Mucosa of rectum (tissue), 2 donors: Measurements from ENCODE around the gene ATPAF1.

Source experiments
- H3K27ac ChIP-seq, 2 donors: one replicate each; pipeline ENCODE4 v1.7.0; 2013; ENCODE audit warnings: inconsistent platforms in 2 of 2, low read depth in 2 of 2, low read length in 2 of 2
- H3K27me3 ChIP-seq, 2 donors: one replicate each; pipeline ENCODE4 v1.7.0; 2013; ENCODE audit warnings: low read length in 2 of 2; ENCODE audit not compliant: control insufficient read depth in 2 of 2, insufficient read depth in 2 of 2
- H3K36me3 ChIP-seq, 2 donors: one replicate each; pipeline ENCODE4 v1.7.0; 2013; ENCODE audit warnings: low read length in 2 of 2; ENCODE audit not compliant: control insufficient read depth in 2 of 2, insufficient read depth in 2 of 2
- H3K4me1 ChIP-seq, 2 donors: one replicate each; pipeline ENCODE4 v1.7.0; 2013; ENCODE audit warnings: low read length in 2 of 2, mild to moderate bottlenecking in 1 of 2; ENCODE audit not compliant: control insufficient read depth in 2 of 2, insufficient read depth in 2 of 2
- H3K4me3 ChIP-seq, 2 donors: one replicate each; pipeline ENCODE4 v1.7.0; 2013; ENCODE audit warnings: low read length in 2 of 2
- H3K9ac ChIP-seq, 2 donors: one replicate each; pipeline ENCODE4 v1.7.0; 2013; ENCODE audit warnings: low read length in 2 of 2, low read depth in 1 of 2, mild to moderate bottlenecking in 1 of 2
- H3K9me3 ChIP-seq, 2 donors: one replicate each; pipeline ENCODE4 v1.7.0; 2013; ENCODE audit warnings: low read length in 2 of 2; ENCODE audit not compliant: control insufficient read depth in 2 of 2
- donor health status: healthy.
- donor health status: Normal muscosa, but diverticular disease.

The ATPAF1 gene

DNA sequence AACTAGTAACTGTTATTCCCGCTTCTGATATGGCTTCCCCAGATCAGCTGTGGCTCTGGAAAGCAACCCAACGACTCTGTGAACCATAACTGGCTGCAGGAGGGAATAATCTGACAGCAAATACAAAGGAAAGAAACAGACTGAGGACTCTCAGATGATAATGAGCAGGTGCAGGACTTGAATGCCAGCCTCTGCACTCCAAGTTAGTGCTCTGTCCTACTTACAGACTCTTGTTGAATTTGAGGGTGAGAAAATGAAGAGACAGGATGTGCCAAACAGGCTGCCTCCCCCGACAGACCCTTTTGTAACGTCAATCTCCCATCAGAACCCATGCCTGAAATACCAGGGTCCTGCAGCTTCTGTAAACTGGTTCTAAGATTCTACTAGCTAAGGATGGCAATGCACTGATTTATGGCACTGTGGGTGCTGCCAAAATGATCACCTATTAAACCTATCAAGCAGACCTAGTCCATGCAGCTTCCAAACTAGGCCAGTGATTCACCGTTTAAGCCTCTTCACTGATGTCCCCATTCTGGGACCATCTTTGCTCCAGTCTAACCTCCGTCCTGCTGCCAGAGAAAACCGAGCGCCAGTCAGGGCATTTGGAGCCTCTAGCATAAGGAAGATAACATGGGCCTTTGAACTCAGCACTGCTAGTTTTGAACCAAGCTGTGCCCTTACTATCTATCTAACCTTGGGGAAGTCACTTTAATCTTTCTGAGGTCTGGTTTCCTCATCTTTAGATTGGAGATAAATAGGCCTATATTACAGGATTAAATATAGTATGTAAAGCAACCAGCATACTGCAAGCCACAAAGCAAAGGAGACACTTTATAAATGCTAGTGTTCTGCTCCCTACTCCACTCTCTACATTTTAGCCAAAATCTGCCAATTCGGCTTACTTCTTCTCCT lies 68.8 kb downstream of the ATPAF1 start:
- no peak overlapping the region for H3K27ac ChIP-seq
- peaks cover 7 to 15% of the 10 kb centered on the region in 2 donors for H3K4me1 ChIP-seq
- no peaks in the 10 kb centered on the region for H3K9me3 ChIP-seq
- no peak overlapping the region for H3K4me3 ChIP-seq
- H3K36me3 ChIP-seq, result peaks cover 0 to 4% of the 10 kb centered on the region in 2 donors
- no peaks in the 10 kb centered on the region for H3K27me3 ChIP-seq
- H3K9ac ChIP-seq, result no peak overlapping the region

DNA sequence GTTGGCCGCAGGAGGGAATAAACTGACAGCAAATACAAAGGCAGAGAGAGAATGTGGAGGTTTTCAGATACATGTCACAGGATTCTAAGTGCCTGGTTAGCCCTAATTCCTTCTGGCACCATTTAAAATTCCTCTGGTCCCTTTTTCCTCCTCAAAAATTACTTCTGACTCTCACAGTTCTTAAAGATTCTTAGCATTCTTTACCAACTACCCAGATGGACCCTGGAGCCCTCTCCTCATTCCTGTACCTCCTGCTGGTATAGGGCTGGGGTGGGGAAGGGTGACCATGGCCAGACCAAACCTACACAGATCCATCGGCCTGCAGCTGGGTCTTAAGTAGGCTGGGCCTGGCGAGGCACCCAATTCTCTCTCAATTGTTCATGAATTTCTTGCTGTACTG lies 71.3 kb downstream of the ATPAF1 start:
- Histone ChIP-seq H3K9ac (no peak overlapping the region), H3K9me3 (no peaks in the 10 kb centered on the region), H3K36me3 (peaks cover 17 to 18% of the 10 kb centered on the region in 2 donors), H3K27me3 (no peaks in the 10 kb centered on the region), H3K27ac (no peak overlapping the region), H3K4me1 (peaks cover 4 to 5% of the 10 kb centered on the region in 2 donors), H3K4me3 (no peak overlapping the region)

DNA sequence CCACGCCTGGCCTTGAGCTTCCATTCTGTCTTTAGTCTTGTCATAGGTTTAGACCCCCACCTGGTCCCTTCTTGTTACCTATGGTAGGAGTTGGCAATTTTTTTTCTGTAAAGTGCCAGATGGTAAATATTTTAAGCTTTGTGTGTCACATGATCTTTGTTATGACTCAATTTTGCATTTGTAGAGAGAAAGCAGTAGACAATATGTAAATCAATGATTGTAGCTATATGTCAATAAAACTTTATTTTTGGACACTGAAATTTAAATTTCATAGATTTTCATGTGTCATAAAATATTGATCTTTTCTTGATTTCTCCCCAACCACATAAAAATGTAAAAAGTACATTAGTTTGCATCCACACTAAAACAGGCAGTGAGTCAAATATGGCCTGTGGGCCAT lies 72.1 kb downstream of the ATPAF1 start:
- no peak overlapping the region for H3K4me3 ChIP-seq
- H3K4me1 ChIP-seq, result peaks cover 0 to 3% of the 10 kb centered on the region in 2 donors
- H3K9me3 ChIP-seq, result no peaks in the 10 kb centered on the region
- H3K27me3 ChIP-seq, result no peaks in the 10 kb centered on the region
- H3K36me3 ChIP-seq, result peaks cover 26% of the 10 kb centered on the region in 2 donors
- no peak overlapping the region for H3K9ac ChIP-seq
- peak overlapping the region in 1 of 2 donors; percentile 12 for H3K27ac ChIP-seq

DNA sequence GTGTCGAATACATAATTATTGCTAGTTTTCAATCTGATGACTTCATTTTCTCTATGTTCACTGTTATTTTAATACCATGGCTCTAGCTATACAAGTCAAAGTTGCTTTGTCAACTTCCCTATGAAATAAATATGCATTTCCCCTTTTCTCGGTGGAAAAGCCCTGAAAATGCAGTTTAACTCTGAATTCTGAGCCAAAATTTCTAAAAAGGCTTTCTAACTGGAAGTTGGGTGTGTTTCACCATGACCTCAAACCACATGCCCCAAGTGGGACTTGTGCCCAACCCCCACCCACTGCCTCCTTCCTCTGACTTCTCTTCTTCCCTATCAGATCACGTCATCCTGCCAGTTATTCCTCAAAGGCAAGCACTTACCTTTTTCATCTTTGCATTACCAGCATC lies 73.0 kb downstream of the ATPAF1 start:
- H3K4me3 ChIP-seq, result no peak overlapping the region
- H3K27ac ChIP-seq, result no peak overlapping the region
- H3K9me3 ChIP-seq, result no peaks in the 10 kb centered on the region
- H3K4me1 ChIP-seq, result peaks cover 0 to 3% of the 10 kb centered on the region in 2 donors
- H3K36me3 ChIP-seq, result peaks cover 34 to 35% of the 10 kb centered on the region in 2 donors
- H3K9ac ChIP-seq, result no peak overlapping the region
- no peaks in the 10 kb centered on the region for H3K27me3 ChIP-seq

DNA sequence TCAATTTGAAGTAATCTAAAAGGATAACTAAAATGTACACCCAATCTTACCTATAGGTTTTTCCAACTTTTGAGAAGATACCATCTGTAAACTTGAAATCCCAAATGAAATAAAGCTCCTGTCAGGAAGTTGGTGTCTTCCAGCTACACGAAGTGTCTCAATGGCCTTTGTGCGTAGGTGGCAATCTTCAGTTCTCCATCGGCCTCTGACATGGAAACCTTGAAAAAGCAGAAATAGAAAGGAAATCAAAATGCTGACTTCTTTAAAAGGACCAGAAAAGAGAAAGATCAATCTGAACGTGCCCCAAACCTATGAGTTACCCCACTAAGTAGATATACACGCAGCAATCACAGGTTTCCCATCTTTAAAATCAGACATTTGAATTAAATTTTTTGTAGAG lies 74.1 kb downstream of the ATPAF1 start:
- H3K4me3 ChIP-seq, result no peak overlapping the region
- no peaks in the 10 kb centered on the region for H3K4me1 ChIP-seq
- no peak overlapping the region for H3K9ac ChIP-seq
- peaks cover 44 to 45% of the 10 kb centered on the region in 2 donors for H3K36me3 ChIP-seq
- H3K27me3 ChIP-seq, result no peaks in the 10 kb centered on the region
- H3K9me3 ChIP-seq, result no peaks in the 10 kb centered on the region
- H3K27ac ChIP-seq, result peak overlapping the region in 1 of 2 donors; percentile 20

DNA sequence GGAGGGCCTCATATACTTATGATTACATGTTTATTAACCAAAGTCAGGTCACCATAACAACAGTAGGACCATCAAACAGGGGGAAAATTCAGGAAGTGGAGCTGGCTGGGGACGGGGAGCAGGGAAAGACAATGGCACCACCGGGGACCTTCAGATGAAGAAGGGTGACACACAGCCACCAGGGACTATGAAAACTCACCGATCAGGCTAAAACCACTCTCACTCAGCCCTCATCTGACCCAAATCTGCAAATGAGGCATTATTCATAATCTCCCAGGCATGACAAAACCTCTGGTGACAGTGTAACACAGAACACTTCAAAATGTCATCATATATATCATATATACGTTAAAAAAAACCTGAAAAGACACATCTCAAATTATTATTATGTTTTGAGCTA lies 75.3 kb downstream of the ATPAF1 start:
- H3K4me3 ChIP-seq, result no peak overlapping the region
- H3K4me1 ChIP-seq, result no peaks in the 10 kb centered on the region
- no peak overlapping the region for H3K27ac ChIP-seq
- no peak overlapping the region for H3K9ac ChIP-seq
- H3K36me3 ChIP-seq, result peaks cover 46 to 47% of the 10 kb centered on the region in 2 donors
- H3K27me3 ChIP-seq, result no peaks in the 10 kb centered on the region
- H3K9me3 ChIP-seq, result no peaks in the 10 kb centered on the region

DNA sequence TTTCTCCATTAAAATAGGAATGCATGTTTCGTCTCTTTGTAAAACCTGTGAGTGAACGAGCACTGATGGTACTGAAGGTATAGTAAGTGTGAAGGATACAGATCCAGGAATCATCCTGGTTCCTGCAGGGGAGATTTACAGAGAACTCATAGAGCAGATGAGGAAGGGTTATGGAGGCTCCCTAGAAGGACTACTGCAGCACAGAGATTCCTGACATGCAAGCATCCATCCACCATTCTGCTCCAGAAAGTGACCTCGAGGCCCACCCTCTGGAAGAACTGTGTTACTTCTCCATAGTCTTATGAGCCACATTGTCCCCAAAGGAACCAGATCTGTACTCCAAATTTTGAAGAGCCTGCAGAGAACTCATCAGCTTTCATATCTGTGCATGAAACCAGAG lies 78.6 kb downstream of the ATPAF1 start:
- no peak overlapping the region for H3K4me3 ChIP-seq
- H3K4me1 ChIP-seq, result no peaks in the 10 kb centered on the region
- peaks cover 61 to 63% of the 10 kb centered on the region in 2 donors for H3K36me3 ChIP-seq
- no peaks in the 10 kb centered on the region for H3K27me3 ChIP-seq
- H3K27ac ChIP-seq, result no peak overlapping the region
- H3K9me3 ChIP-seq, result no peaks in the 10 kb centered on the region
- H3K9ac ChIP-seq, result no peak overlapping the region

DNA sequence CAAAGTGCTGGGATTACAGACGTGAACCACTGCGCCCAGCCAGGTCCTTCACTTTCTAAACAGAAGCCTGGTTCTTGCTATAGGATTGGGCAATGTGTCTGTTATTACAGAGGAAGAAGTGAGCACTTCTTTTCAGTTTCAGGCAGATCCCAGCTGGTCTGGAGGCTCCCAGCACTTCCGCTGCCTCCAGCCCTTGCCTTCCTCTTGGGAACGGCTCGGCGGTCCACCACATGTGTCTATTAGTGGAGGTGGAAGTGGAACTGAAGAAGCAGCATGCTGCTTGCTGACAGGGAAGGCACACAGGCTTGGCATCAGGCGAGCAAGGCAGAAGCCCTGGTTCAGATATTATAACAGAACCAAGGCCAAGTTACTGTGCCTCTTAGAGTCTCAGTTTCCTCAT lies 81.1 kb downstream of the ATPAF1 start:
- no peaks in the 10 kb centered on the region for H3K9me3 ChIP-seq
- H3K27me3 ChIP-seq, result no peaks in the 10 kb centered on the region
- H3K4me1 ChIP-seq, result no peaks in the 10 kb centered on the region
- no peak overlapping the region for H3K27ac ChIP-seq
- H3K4me3 ChIP-seq, result no peak overlapping the region
- peaks cover 53 to 67% of the 10 kb centered on the region in 2 donors for H3K36me3 ChIP-seq
- H3K9ac ChIP-seq, result no peak overlapping the region

DNA sequence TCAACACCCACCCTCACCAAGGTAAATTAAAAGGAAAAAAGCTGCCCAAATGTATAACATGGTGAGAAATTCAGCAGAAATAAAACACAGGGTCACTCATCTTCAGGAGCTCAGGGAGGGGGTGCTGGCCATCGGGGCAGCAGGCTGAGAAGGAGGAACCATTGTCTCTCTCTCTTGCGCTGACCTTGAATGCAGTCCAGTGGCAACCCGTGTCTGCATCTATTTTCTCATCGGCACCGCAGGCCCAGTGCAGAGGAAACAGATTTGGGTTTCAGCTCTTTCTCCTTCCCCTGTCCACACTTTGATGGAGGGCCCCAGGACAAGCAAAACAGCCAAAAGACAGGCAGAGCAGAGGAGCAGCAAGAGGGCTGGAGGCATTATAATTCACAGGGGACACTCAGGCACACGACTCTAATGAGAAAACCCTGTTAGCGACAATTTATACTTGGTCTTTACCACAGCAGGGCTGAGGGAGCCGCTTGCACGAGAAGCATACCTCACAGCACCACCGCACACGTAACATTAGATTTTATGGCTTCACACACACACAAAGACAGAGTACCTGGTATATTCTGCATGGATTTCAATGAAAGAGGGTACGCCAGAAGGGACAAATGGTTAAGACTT lies 82.7 kb downstream of the ATPAF1 start:
- Histone ChIP-seq H3K9me3 (no peaks in the 10 kb centered on the region), H3K27me3 (no peaks in the 10 kb centered on the region), H3K9ac (no peak overlapping the region), H3K4me3 (no peak overlapping the region), H3K36me3 (peaks cover 44 to 59% of the 10 kb centered on the region in 2 donors), H3K4me1 (no peaks in the 10 kb centered on the region), H3K27ac (no peak overlapping the region)

DNA sequence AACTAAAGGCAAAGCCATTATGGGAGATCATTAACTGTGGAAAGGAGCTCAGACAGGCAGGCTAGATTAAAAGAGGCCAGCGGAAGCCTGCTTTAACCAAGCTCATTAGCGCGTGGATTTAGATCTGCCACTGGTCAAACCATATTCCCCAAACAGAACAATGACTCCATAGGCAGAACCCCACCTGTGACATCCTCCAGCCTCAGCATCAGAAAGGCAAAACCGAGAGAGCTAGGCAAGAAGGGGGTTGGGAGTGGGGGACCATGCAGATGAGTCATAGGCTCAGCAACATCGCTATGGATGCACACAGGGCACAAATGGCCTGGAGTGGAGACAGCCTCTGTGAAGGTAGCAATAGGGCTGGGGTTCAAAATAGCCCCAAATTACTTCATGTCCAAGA lies 84.7 kb downstream of the ATPAF1 start:
- Histone ChIP-seq H3K36me3 (peaks cover 41 to 53% of the 10 kb centered on the region in 2 donors), H3K27me3 (no peaks in the 10 kb centered on the region), H3K4me1 (no peaks in the 10 kb centered on the region), H3K9me3 (no peaks in the 10 kb centered on the region), H3K9ac (no peak overlapping the region), H3K4me3 (no peak overlapping the region), H3K27ac (no peak overlapping the region)
